DND-41 (cell line): ENCODE results near the gene HMCN2.

Experiments used
- CTCF ChIP-seq: IDR thresholded peaks from 2 replicates; pipeline ENCODE4 v1.5.1; 2012; ENCODE audit warnings: borderline replicate concordance, low read length, moderate library complexity, mild to moderate bottlenecking; ENCODE audit not compliant: poor library complexity, severe bottlenecking; ENCODE audit errors: extremely low read depth
- EZH2 ChIP-seq: IDR thresholded peaks from 3 replicates; pipeline ENCODE4 v1.6.1; 2012; ENCODE audit warnings: borderline replicate concordance, low read depth, mild to moderate bottlenecking, moderate library complexity, low read length, inconsistent platforms; ENCODE audit not compliant: severe bottlenecking

- TF ChIP-seq CTCF (no peak), EZH2 (no peak)
Measured at GRCh38 chr9:130284249-130284625, 18.7 kb downstream of the HMCN2 start.
